ENCODE measurements around the gene GNAT3. TPM values are rescaled to one million over a fixed set of nuclear protein-coding genes. Genes with fewer than 3 reads are reported as not detected.

Gene GNAT3
- total RNA-seq, 1 donor from 2014 or later = 0.70 TPM

- no peak overlapping the region for H3K27ac Mint-ChIP-seq
- H3K36me3 Mint-ChIP-seq = no peaks in the 10 kb centered on the region
- TF ChIP-seq CTCF (conservative IDR thresholded peaks at IDR 0.05) = no peak
- no peaks in the 10 kb centered on the region for H3K27me3 Mint-ChIP-seq
- H3K9me3 Mint-ChIP-seq = no peaks in the 10 kb centered on the region
- H3K4me3 Mint-ChIP-seq = no peak overlapping the region
- no peak for DNase-seq (ENCODE audit: extremely low spot score, unreplicated experiment)
- H3K4me1 Mint-ChIP-seq (ENCODE audit: unreplicated experiment) = peaks cover 8% of the 10 kb centered on the region
Observed at GRCh38 chr7:80520199-80520598, 8.3 kb upstream of the GNAT3 start.

- H3K4me3 Mint-ChIP-seq = no peak overlapping the region
- peaks cover 8% of the 10 kb centered on the region for H3K4me1 Mint-ChIP-seq (ENCODE audit: unreplicated experiment)
- no peaks in the 10 kb centered on the region for H3K9me3 Mint-ChIP-seq
- no peak for DNase-seq (ENCODE audit: extremely low spot score, unreplicated experiment)
- no peaks in the 10 kb centered on the region for H3K36me3 Mint-ChIP-seq
- TF ChIP-seq CTCF (conservative IDR thresholded peaks at IDR 0.05) = no peak
- H3K27me3 Mint-ChIP-seq = no peaks in the 10 kb centered on the region
- no peak overlapping the region for H3K27ac Mint-ChIP-seq
Observed at GRCh38 chr7:80517282-80517747, 5.5 kb upstream of the GNAT3 start.

- Mint-ChIP-seq H3K9me3 (no peaks in the 10 kb centered on the region), H3K36me3 (no peaks in the 10 kb centered on the region), H3K4me3 (no peak overlapping the region), H3K4me1 (ENCODE audit: unreplicated experiment) (peaks cover 8% of the 10 kb centered on the region), H3K27me3 (no peaks in the 10 kb centered on the region), H3K27ac (no peak overlapping the region)
- TF ChIP-seq CTCF (conservative IDR thresholded peaks at IDR 0.05) = no peak
- DNase-seq (ENCODE audit: extremely low spot score, unreplicated experiment) = no peak
Observed at GRCh38 chr7:80515298-80515697, 3.4 kb upstream of the GNAT3 start.

- Mint-ChIP-seq H3K27ac (no peak overlapping the region), H3K4me3 (no peak overlapping the region), H3K27me3 (no peaks in the 10 kb centered on the region), H3K36me3 (no peaks in the 10 kb centered on the region), H3K4me1 (ENCODE audit: unreplicated experiment) (no peaks in the 10 kb centered on the region), H3K9me3 (no peaks in the 10 kb centered on the region)
- DNase-seq (ENCODE audit: extremely low spot score, unreplicated experiment) = no peak
- TF ChIP-seq CTCF (conservative IDR thresholded peaks at IDR 0.05) = no peak
Observed at GRCh38 chr7:80510021-80510420, 1.8 kb downstream of the GNAT3 start.

- Mint-ChIP-seq H3K36me3 (no peaks in the 10 kb centered on the region), H3K27ac (no peak overlapping the region), H3K9me3 (no peaks in the 10 kb centered on the region), H3K27me3 (no peaks in the 10 kb centered on the region), H3K4me1 (ENCODE audit: unreplicated experiment) (no peaks in the 10 kb centered on the region), H3K4me3 (no peak overlapping the region)
- DNase-seq (ENCODE audit: extremely low spot score, unreplicated experiment) = no peak
- no peak for TF ChIP-seq CTCF (conservative IDR thresholded peaks at IDR 0.05)
Observed at GRCh38 chr7:80508440-80508839, 3.4 kb downstream of the GNAT3 start.
